GM10248 (cell line): ENCODE data around the gene ZBTB7B.

Experiments used
- CTCF ChIA-PET: fragments of 300-600 bp; sonication (Branson Sonifier 250); formaldehyde crosslinking; extraction: SDS; loops from one replicate; lab custom pipeline; 2021; ENCODE audit warnings: antibody characterized with exemption; lab: Yijun Ruan, JAX
- POLR2A ChIA-PET: fragments of 350-650 bp; sonication (Branson Sonifier 250); formaldehyde crosslinking; extraction: SDS; loops from one replicate; lab custom pipeline; 2020; ENCODE audit warnings: antibody characterized with exemption; lab: Yijun Ruan, JAX
- DNase-seq: peaks from one replicate; pipeline ENCODE4 v3.0.0; 2012; ENCODE audit errors: extremely low spot score
- CTCF ChIP-seq: IDR thresholded peaks from 2 replicates; pipeline ENCODE4 v1.5.1; 2012; ENCODE audit warnings: mild to moderate bottlenecking, low read depth; ENCODE audit errors: extremely low read depth, missing control alignments, control extremely low read depth

The ZBTB7B gene

GRCh38 chr1:155017041-155017945 is 14.7 kb downstream of the ZBTB7B start:
- peak; percentile 100 for TF ChIP-seq CTCF
- POLR2A ChIA-PET: interaction anchor here (0.6 to 1.3 kb wide), 2 partner anchors 68 to 81 kb away, joined by 3 to 4 read pairs; partner anchors contain the start of gene PMVK
- DNase-seq: peak; percentile 88
- CTCF ChIA-PET: interaction anchor here (0.6 to 13.5 kb wide), 57 partner anchors 9 to 538 kb away, joined by 3 to 175 read pairs (median 4); partner anchors contain the start of genes ADAM15, DCST1, DCST2 and EFNA3

GRCh38 chr1:155017946-155018316 is 15.3 kb downstream of the ZBTB7B start:
- TF ChIP-seq CTCF: no peak
- peak; percentile 57 for DNase-seq
- CTCF ChIA-PET: interaction anchor here (0.6 to 13.5 kb wide), 48 partner anchors 9 to 538 kb away, joined by 3 to 175 read pairs (median 5); partner anchors contain the start of genes ADAM15, DCST1, DCST2 and FLAD1
- POLR2A ChIA-PET: interaction anchor here (0.6 kb wide), 1 partner anchor 81 kb away, joined by 3 read pairs; the partner anchor contains the start of gene PMVK

- CTCF ChIA-PET: interaction anchor here (1.0 to 13.5 kb wide), 20 partner anchors 8 to 459 kb away, joined by 3 to 175 read pairs (median 8); partner anchors contain the start of genes ADAM15, FLAD1, LENEP and PBXIP1
- no peak for DNase-seq
- TF ChIP-seq CTCF: no peak
- POLR2A ChIA-PET: interaction anchor here (0.5 kb wide), 1 partner anchor 1519 kb away, joined by 4 read pairs; no protein-coding TSS in a partner anchor
Measured at GRCh38 chr1:155018617-155019348, 16.2 kb downstream of the ZBTB7B start.

GRCh38 chr1:155019377-155020245 is 17.0 kb downstream of the ZBTB7B start:
- DNase-seq: no peak
- ChIA-PET CTCF (interaction anchor here (0.7 to 13.5 kb wide), 18 partner anchors 10 to 473 kb away, joined by 3 to 175 read pairs (median 4); partner anchors contain the start of genes ADAM15, LENEP and ZBTB7B), POLR2A (no interaction called here)
- no peak for TF ChIP-seq CTCF

- CTCF ChIA-PET: interaction anchor here (1.0 to 13.5 kb wide), 9 partner anchors 9 to 70 kb away, joined by 3 to 175 read pairs (median 4); partner anchors contain the start of genes ADAM15, LENEP, PYGO2 and ZBTB7B
- POLR2A ChIA-PET: no interaction called here
- no peak for TF ChIP-seq CTCF
Measured at GRCh38 chr1:155022136-155022926, 19.7 kb downstream of the ZBTB7B start.

More at GRCh38 chr1:155022136-155022926, 19.7 kb downstream of the ZBTB7B start:
- no peak for DNase-seq
